ENCODE measurements around the gene HKDC1.

DNA sequence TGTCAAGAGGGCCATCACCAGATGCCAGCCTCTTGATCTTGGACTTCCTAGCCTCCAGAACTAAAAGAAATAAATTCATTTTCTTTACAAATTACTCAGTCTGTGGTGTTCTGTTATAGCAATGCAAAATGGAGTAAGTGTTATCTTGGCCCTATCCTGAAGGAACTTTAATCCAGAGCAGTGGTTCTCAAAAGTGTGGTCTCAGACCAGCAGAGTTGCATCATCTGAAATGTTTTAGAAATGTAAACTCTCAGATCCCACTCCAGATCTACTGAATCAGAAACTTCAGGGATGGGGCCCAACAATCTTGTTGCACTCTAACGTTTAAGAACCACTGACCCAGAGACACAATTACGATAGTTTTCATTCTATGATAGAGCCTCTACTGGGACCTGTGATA lies 43.3 kb upstream of the HKDC1 start:
- TF ChIP-seq POLR2AphosphoS5 (IDR thresholded peaks at IDR 0.05) (no peak), POLR2A (IDR thresholded peaks at IDR 0.05) (no peak)
- TF ChIP-seq, protein P1, sequence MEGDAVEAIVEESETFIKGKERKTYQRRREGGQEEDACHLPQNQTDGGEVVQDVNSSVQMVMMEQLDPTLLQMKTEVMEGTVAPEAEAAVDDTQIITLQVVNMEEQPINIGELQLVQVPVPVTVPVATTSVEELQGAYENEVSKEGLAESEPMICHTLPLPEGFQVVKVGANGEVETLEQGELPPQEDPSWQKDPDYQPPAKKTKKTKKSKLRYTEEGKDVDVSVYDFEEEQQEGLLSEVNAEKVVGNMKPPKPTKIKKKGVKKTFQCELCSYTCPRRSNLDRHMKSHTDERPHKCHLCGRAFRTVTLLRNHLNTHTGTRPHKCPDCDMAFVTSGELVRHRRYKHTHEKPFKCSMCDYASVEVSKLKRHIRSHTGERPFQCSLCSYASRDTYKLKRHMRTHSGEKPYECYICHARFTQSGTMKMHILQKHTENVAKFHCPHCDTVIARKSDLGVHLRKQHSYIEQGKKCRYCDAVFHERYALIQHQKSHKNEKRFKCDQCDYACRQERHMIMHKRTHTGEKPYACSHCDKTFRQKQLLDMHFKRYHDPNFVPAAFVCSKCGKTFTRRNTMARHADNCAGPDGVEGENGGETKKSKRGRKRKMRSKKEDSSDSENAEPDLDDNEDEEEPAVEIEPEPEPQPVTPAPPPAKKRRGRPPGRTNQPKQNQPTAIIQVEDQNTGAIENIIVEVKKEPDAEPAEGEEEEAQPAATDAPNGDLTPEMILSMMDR (IDR thresholded peaks at IDR 0.05 in 8 of 11, conservative IDR thresholded peaks at IDR 0.05 in 3 of 11), result no peak
